GM19467 (cell line): ENCODE results near the gene TMEM203.

Source experiments
- ATAC-seq: cut with Tn5 transposase; IDR thresholded peaks from one replicate; pipeline ENCODE4 v1.9.1; 2021; ENCODE audit warnings: mild to moderate bottlenecking, moderate library complexity; ENCODE audit not compliant: unreplicated experiment

The TMEM203 gene

GRCh38 chr9:137219757-137220316 lies 14.4 kb upstream of the TMEM203 start:
- no peak for ATAC-seq

- no peak for ATAC-seq
Measured at GRCh38 chr9:137218754-137219271, 13.4 kb upstream of the TMEM203 start.

- ATAC-seq, result no peak
Measured at GRCh38 chr9:137218212-137218753, 12.8 kb upstream of the TMEM203 start.

- ATAC-seq, result no peak
Measured at GRCh38 chr9:137217276-137218211, 12.1 kb upstream of the TMEM203 start.

- no peak for ATAC-seq
Measured at GRCh38 chr9:137216188-137216965, 10.9 kb upstream of the TMEM203 start.

GRCh38 chr9:137215196-137215986 lies 9.9 kb upstream of the TMEM203 start:
- no peak for ATAC-seq

GRCh38 chr9:137214620-137215019 lies 9.2 kb upstream of the TMEM203 start:
- no peak for ATAC-seq

- ATAC-seq, result no peak
Measured at GRCh38 chr9:137213160-137214060, 8.0 kb upstream of the TMEM203 start.

- ATAC-seq, result no peak
Measured at GRCh38 chr9:137212520-137212919, 7.1 kb upstream of the TMEM203 start.

GRCh38 chr9:137211532-137211931 lies 6.1 kb upstream of the TMEM203 start:
- no peak for ATAC-seq

GRCh38 chr9:137206602-137207001 lies 1.2 kb upstream of the TMEM203 start:
- no peak for ATAC-seq

GRCh38 chr9:137204731-137205125 lies 720 bp downstream of the TMEM203 start:
- no peak for ATAC-seq

- no peak for ATAC-seq
Measured at GRCh38 chr9:137202966-137203365, 2.5 kb downstream of the TMEM203 start.

GRCh38 chr9:137201205-137201868 lies 4.1 kb downstream of the TMEM203 start:
- ATAC-seq, result no peak

GRCh38 chr9:137200311-137201204 lies 4.9 kb downstream of the TMEM203 start, which contains the start of gene TPRN:
TSS of gene TPRN (minus strand) at chr9:137200741. CDS start at chr9:137200711, 30 bp downstream.
- peak; percentile 82 for ATAC-seq

- ATAC-seq, result no peak
Measured at GRCh38 chr9:137199411-137200121, 5.9 kb downstream of the TMEM203 start.

GRCh38 chr9:137198902-137199283 lies 6.6 kb downstream of the TMEM203 start:
- ATAC-seq, result no peak
